ENCODE results near the gene TMEM220.

Gene TMEM220

DNA sequence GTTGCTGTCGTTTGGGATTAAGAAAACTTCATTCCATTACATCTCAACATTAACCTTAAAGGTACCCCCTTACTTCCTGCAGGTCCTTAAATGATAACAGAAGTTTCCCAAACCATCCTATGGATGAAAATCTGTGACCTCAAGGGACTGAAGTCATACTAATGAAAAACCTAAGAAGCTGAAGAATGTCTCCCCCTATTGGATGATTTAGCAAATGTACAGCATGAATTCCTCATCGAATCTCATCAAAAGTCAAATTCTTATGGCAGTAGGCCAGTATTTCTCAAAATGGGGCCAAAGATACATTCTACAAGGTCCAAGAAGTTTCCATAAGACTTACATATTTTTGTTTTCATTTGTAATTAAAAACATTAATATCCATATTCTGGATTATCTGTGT is 46.0 kb downstream of the TMEM220 start:
- in situ Hi-C loops (cut with HindIII; ENCODE audit: low sequenced_read_pairs), result no loop called here
- peak; percentile 55 for TF ChIP-seq CTCF (IDR thresholded peaks at IDR 0.05; ENCODE audit: low read depth, low read length)
- no peak overlapping the region for H3K4me3 ChIP-seq (ENCODE audit: low read depth, low read length)
- DNase-seq (ENCODE audit: low read depth, low spot score), result no peak

DNA sequence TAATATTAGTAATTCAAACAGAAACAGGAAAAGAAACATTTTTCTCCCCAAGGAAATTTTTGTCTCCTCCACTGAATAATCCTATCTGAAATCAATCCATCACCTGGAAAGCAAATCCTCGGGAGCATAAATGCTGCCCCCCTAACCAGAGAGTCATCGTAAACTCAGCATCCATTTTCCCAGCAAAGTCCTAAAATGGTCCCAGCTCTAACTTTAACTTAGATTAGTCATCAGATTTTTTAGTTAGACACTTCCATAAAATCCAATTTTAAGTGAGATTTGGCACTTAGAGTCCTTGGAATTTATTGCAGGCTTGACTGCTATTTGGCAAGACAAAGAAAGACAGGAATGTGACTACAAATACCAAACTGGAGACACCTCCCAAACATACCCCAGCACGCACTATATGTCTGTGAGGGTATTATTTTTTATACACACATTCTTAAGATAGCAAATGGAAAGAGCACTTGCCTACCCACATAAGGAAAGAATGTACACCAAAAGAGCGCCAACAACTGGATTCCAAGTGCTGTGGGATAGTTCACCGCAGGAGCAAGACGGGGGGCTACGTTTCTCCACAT is 47.9 kb downstream of the TMEM220 start:
- no peak for TF ChIP-seq CTCF (IDR thresholded peaks at IDR 0.05; ENCODE audit: low read depth, low read length)
- in situ Hi-C loops (cut with HindIII; ENCODE audit: low sequenced_read_pairs), result no loop called here
- H3K4me3 ChIP-seq (ENCODE audit: low read depth, low read length), result no peak overlapping the region
- peak; percentile 34 for DNase-seq (ENCODE audit: low read depth, low spot score)

- no peak for DNase-seq (ENCODE audit: low read depth, low spot score)
- TF ChIP-seq CTCF (IDR thresholded peaks at IDR 0.05; ENCODE audit: low read depth, low read length), result no peak
- in situ Hi-C loops (cut with HindIII; ENCODE audit: low sequenced_read_pairs), result no loop called here
- no peak overlapping the region for H3K4me3 ChIP-seq (ENCODE audit: low read depth, low read length)
These were observed 55.1 kb downstream of the TMEM220 start for GRCh38 chr17:10674704-10675103.

DNA sequence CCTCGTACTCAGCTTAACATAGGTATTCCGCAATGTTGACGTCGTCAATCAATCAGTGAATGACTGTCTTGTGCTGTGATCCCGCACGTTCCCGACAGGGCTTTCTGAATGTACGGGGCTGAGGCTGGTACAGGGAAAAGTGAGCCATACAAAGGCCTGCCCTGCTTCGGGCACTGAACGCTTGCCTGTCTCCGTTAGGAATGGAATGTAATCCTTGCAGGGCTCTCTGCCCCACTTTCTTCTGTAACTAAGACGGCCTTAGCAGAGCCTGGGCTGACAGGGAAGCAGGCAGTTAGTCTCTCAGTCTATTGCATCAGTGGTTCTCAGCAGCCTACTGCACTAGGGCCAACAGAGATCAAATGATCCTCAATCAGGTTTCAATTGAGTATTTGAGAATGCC is 56.5 kb downstream of the TMEM220 start:
- no peak for TF ChIP-seq CTCF (IDR thresholded peaks at IDR 0.05; ENCODE audit: low read depth, low read length)
- in situ Hi-C loops (cut with HindIII; ENCODE audit: low sequenced_read_pairs), result no loop called here
- no peak for DNase-seq (ENCODE audit: low read depth, low spot score)
- no peak overlapping the region for H3K4me3 ChIP-seq (ENCODE audit: low read depth, low read length)

GRCh38 chr17:10668775-10669174 is 61.0 kb downstream of the TMEM220 start:
- TF ChIP-seq CTCF (IDR thresholded peaks at IDR 0.05; ENCODE audit: low read depth, low read length), result no peak
- H3K4me3 ChIP-seq (ENCODE audit: low read depth, low read length), result no peak overlapping the region
- in situ Hi-C loops (cut with HindIII; ENCODE audit: low sequenced_read_pairs), result no loop called here
- peak; percentile 9 for DNase-seq (ENCODE audit: low read depth, low spot score)

DNA sequence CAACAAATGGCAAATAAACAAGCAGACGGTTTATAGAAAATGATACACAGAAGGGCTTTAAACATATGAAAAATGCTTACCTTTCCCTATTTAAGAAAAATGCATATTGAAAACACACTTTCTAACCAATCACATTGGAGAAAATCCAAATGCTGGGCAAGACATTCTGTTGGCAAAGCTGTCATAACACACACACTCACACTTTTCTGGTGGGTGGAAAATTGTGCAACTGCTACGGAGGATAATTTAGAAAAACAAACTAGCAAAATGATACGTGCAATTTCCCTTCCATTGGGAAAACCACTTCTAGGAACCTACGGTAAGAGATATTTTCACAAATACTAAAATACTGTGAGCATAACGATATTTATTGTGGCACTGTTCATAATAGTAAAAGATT is 62.9 kb downstream of the TMEM220 start:
- no peak overlapping the region for H3K4me3 ChIP-seq (ENCODE audit: low read depth, low read length)
- TF ChIP-seq CTCF (IDR thresholded peaks at IDR 0.05; ENCODE audit: low read depth, low read length), result no peak
- in situ Hi-C loops (cut with HindIII; ENCODE audit: low sequenced_read_pairs), result no loop called here
- DNase-seq (ENCODE audit: low read depth, low spot score), result no peak

- TF ChIP-seq CTCF (IDR thresholded peaks at IDR 0.05; ENCODE audit: low read depth, low read length), result no peak
- DNase-seq (ENCODE audit: low read depth, low spot score), result no peak
- in situ Hi-C loops (cut with HindIII; ENCODE audit: low sequenced_read_pairs), result no loop called here
- no peak overlapping the region for H3K4me3 ChIP-seq (ENCODE audit: low read depth, low read length)
These were observed 65.3 kb downstream of the TMEM220 start for GRCh38 chr17:10664571-10664970.

Data from astrocyte of the spinal cord (primary cell).